ENCODE results near the gene CCDC34.
A peak's percentile ranks its signal among the peaks of the same experiment; 100 is the strongest.

CCDC34 gene, protein sequence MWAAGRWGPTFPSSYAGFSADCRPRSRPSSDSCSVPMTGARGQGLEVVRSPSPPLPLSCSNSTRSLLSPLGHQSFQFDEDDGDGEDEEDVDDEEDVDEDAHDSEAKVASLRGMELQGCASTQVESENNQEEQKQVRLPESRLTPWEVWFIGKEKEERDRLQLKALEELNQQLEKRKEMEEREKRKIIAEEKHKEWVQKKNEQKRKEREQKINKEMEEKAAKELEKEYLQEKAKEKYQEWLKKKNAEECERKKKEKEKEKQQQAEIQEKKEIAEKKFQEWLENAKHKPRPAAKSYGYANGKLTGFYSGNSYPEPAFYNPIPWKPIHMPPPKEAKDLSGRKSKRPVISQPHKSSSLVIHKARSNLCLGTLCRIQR

DNA sequence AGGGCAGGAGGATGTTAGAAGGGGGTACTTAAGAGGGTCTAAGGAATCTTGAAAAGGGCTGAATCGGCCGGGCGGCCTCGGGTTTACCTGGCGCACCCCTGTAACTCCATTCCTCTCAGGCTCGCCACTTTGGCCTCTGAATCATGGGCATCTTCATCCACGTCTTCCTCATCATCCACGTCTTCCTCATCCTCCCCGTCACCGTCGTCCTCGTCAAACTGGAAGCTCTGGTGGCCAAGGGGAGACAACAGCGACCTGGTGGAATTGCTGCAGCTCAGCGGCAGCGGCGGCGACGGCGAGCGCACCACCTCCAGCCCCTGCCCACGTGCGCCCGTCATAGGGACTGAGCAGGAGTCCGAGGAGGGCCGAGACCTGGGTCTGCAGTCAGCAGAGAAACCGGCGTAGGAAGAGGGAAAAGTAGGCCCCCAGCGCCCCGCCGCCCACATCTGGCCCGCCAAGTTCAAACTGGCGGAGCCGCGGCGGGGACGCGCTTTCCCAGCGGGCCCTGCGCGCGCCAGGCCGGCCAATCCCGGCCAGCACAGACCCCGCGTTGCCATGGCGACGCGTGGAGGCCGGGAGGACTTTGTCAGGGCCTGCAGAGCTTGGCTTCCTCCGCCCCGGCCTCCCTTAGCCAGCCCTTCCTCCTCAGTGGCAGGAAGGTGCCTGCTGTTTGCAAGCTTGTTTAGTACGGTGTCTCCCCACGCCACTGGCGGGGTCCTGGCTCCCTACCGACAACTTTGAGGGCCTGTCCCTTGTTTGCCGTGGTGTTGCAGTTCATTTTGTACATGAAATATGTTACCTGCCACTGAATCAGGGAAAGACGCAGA is at the start of gene CCDC34:
Gene CCDC34, minus strand, starts transcription at position 467 of the 827 bp plus-strand sequence. Its CDS starts 21 bp downstream, at position 446.
- DNase-seq (ENCODE audit: low spot score), result peak; percentile 97

DNA sequence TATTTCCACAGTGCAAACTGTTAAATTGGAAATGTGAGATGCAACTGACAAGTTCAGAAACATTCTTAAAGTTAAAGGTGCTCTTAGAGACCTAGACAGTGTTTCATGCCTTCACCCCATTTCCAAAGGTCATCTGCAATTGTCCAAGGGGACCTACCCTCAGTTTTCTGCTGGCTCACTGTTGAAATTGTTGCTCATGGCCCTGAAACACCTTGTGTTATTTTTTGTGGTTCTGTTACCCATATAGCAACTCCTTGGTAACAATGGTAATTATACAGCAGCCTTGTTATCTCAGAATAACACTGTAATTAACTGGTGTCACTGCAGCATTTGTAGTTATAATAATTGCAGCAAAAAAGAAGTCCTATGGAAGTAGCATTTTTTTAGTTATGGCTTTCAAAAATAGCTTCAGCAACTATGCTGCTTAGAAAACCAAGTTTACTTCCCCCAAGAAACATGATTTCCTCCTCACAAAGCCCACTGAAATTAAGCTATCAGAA is 49.2 kb upstream of the CCDC34 start:
- no peak for DNase-seq (ENCODE audit: low spot score)

DNA sequence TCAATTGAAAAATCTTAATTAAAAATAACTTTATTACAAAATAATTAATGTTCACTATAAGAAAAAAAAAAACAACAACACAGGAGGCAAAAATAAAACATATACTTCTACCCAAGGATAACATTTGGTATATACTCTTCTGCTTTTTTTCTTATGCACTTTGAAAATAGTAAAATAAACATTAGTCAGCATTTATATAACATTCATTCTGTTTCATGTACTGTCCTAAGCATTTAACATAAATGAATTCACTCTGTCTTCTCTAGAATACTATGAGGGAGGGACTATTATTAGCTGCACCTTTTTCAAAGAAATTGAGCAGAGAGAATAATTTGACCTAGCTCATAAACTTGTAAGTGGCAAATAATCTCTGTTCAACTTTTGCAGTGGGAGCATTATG is 48.3 kb upstream of the CCDC34 start:
- no peak for DNase-seq (ENCODE audit: low spot score)

DNA sequence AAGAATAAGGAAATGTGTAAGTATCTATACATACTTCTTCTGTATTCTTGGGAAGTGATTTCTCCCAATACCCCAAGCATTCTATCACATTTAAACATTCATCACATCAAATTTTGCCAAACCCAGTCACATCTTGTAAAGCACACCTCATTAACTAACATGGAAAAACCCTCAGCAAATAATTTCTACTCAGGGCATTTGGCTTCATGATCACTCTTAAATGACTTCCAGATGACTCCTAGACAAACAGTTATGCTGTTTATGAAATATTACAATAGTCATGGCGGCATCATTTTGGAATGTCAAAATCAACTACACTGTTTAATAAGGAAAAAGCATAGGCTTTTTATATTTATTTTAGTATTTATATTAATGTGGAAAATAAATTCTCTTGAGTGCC is 47.3 kb upstream of the CCDC34 start:
- DNase-seq (ENCODE audit: low spot score), result no peak

GRCh38 chr11:27409742-27410141 is 46.7 kb upstream of the CCDC34 start:
- DNase-seq (ENCODE audit: low spot score), result no peak

- DNase-seq (ENCODE audit: low spot score), result no peak
These were observed 46.0 kb upstream of the CCDC34 start for GRCh38 chr11:27409049-27409448.

DNA sequence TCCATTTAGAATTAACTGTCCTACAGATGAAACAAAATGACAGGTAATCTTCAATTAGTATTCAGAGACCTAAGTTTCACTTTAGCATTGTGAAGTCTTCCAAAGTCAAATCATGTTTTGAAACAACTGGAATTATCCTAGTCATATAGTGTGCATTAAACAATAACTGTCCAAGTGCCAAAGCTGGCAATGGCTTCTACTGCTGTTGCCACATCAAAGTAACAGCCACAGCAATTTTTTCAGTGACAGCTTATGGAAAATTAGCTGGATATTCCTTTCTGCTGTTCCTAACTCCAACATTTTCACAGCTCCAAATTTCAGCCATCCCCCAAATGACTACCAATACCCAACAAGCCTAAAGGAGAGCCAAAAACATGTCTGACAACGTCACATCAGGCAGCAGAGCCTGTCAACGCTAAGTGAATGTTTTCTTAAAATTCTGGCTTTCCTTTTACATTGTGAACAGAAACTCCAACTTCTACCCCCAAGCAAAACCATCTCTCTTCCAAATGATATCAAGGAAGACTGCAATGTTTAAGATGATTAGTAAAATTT is 45.3 kb upstream of the CCDC34 start:
- no peak for DNase-seq (ENCODE audit: low spot score)

- no peak for DNase-seq (ENCODE audit: low spot score)
These were observed 43.7 kb upstream of the CCDC34 start for GRCh38 chr11:27406498-27407354.

GRCh38 chr11:27405134-27405533 is 42.1 kb upstream of the CCDC34 start:
- DNase-seq (ENCODE audit: low spot score), result no peak

DNA sequence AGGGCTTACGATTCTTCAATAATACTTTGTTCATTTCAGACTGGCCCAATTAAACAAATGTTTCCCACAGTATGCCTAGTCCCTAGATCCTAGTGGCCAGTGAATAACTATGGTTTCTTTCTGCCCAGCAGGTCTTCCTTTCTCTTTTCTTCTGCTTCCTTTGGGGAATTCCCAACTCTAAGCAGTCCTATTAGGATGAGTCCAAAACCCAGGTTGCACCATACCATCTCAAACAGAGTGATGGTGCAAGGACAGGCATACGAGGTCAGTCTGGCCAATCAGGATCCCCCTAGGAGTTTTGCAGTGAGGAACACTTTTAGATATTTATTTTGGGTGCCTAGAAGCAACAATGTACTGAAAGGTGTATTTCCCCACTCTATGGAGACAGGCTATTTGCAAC is 41.4 kb upstream of the CCDC34 start:
- no peak for DNase-seq (ENCODE audit: low spot score)

- DNase-seq (ENCODE audit: low spot score), result no peak
These were observed 40.2 kb upstream of the CCDC34 start for GRCh38 chr11:27403195-27403594.

- DNase-seq (ENCODE audit: low spot score), result no peak
These were observed 39.4 kb upstream of the CCDC34 start for GRCh38 chr11:27402450-27402849.

DNA sequence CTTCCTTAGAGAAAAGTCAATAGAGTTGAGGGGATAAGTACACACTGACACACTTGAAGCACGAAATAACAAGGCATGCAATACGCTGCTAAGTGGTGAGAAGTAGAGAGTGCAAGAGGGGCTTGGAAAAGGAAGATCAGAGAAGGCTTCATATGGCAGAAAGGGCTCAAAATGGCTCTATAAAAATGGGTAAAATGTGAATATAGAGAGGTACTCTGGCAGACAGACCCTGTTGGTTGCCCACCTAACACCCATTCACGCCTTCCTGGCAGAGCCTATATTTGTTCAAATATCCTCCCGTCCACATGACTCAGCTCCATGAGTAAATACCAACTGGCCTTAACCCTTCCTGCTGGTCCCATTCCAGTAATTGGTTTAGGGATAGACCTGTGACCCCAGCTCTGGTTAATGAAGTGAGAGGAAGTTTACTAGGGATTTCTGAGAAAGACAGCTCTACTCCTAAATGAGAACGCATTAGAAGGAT is 38.9 kb upstream of the CCDC34 start:
- no peak for DNase-seq (ENCODE audit: low spot score)

- DNase-seq (ENCODE audit: low spot score), result no peak
These were observed 38.3 kb upstream of the CCDC34 start for GRCh38 chr11:27401280-27401832.

- no peak for DNase-seq (ENCODE audit: low spot score)
These were observed 35.4 kb upstream of the CCDC34 start for GRCh38 chr11:27398400-27398770.

DNA sequence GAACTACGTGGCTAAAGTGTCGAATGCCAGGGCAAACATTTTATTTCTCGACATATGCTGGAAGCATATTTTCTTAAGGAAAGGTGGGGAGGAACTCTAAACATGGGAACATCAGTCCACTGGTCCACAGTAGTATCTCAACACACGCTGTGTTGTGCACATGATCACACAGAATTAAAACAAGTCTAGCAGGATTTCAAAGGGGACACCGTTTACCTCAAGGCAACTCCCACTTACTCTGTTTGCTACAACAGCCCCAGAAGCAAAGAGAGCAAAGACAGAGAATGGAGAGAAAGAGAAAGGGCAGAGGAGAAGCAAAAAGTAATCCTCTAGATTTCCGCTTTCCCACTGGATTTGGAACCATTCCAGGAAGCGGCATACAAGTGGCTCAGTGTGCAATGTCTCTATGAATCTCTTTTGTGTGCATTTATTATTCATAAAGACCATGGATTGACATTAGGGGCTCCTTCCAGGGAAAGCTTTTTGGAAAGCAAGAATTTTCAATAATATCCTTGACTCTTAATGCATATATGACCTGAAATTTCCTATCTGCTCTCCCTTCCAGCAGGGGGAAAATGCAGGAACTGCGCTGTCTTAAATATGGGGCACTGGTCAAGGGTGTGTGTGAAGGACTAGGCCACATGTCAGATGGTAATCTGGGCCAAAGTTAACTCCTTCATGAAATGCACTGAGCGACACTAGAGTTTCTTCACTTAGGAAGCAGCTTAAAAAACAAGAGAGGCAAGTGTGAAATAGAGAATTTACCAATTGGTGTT is 34.8 kb upstream of the CCDC34 start:
- DNase-seq (ENCODE audit: low spot score), result no peak

DNA sequence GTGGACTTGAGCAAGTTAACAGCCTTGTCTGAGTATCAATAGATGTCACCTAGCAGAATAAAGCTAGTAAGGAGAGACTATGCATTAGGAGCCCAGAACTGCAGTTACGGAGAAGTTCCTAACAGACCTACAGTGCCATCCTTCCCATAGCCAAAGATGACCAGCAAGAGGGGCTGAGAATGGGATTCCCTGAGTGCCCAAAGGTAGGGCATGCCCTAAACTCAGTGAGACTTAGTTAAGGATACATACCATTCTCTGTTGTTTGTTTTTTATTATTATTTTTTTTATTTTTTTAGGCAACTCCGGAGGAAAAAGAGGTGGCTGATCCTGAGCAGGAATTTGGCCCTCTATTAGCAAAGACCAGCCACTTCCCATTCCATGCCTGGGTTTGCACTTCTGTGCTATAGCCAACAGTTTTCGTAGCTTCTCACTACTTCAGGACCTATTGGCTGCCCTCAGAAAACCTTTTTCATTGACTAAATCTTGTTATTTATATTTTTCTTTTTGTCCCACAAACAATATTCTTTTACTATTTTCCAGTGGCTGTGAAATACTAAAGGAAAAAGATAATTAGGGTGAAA is 33.3 kb upstream of the CCDC34 start:
- no peak for DNase-seq (ENCODE audit: low spot score)

- DNase-seq (ENCODE audit: low spot score), result no peak
These were observed 32.7 kb upstream of the CCDC34 start for GRCh38 chr11:27395556-27396258.

DNA sequence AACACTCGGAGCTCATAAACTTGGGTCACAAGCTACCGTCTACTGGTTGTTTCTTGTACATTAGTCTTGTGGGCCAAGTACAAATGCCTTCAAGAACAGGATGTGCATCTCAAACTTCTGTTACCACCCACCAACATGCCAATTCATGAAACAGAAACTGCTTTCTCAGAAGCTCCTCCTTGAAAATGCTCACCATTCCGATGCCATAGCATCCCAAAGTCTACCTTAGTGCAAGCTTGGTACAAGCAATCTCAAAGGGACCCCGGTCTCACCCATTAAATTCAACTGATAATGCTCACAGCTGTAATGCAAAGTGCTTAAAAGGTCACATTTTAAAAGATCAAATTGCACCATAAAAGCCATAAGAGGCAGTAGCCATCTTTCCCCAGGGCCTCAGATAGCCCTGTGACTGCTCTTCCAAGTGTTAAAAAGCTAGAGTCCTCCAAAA is 31.8 kb upstream of the CCDC34 start:
- no peak for DNase-seq (ENCODE audit: low spot score)
